ENCODE results near the gene TTC34.

DNA sequence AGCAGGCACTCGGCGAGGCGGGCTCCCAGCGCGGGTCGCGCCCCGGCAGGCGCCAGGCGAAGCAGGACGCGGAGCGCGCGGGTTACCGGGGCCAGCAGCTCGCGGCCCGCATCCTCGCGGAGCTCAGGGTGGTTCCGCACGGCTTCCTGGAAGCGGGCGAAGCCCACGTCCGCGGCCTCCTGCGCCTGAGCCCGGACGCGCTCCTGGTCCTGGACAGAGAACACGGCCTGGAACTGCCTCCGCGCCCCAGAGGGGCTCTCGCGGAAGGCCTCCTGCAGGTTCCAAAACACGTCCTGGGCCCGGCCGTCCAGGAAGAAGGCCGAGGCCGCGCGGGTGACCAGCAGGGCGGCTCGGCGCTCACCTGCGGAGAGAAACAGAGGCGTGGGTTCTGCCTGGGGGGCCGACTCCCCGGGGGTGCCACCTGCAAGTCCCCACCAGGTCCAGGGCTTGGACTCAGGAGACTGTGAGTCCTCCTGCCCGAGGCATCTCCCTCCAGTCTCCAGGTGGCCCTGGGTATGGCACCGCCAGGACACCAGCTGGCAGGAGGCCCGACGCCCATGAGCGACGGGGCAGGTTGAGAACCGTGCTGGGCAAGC lies 11.4 kb downstream of the TTC34 start:
- TF ChIP-seq NRF1 (conservative IDR thresholded peaks at IDR 0.05 in 1 of 2, IDR thresholded peaks at IDR 0.05 in 1 of 2) (no peak), CEBPB (tag; IDR thresholded peaks at IDR 0.05) (no peak), HDAC8 (tag; IDR thresholded peaks at IDR 0.05) (no peak), CHD2 (IDR thresholded peaks at IDR 0.05; ENCODE audit: low read depth, low read length) (no peak)
- TF ChIP-seq, protein P1, sequence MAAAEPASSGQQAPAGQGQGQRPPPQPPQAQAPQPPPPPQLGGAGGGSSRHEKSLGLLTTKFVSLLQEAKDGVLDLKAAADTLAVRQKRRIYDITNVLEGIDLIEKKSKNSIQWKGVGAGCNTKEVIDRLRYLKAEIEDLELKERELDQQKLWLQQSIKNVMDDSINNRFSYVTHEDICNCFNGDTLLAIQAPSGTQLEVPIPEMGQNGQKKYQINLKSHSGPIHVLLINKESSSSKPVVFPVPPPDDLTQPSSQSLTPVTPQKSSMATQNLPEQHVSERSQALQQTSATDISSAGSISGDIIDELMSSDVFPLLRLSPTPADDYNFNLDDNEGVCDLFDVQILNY (CRISPR knock-in tag; IDR thresholded peaks at IDR 0.05) = no peak
- TF ChIP-seq, protein P2, sequence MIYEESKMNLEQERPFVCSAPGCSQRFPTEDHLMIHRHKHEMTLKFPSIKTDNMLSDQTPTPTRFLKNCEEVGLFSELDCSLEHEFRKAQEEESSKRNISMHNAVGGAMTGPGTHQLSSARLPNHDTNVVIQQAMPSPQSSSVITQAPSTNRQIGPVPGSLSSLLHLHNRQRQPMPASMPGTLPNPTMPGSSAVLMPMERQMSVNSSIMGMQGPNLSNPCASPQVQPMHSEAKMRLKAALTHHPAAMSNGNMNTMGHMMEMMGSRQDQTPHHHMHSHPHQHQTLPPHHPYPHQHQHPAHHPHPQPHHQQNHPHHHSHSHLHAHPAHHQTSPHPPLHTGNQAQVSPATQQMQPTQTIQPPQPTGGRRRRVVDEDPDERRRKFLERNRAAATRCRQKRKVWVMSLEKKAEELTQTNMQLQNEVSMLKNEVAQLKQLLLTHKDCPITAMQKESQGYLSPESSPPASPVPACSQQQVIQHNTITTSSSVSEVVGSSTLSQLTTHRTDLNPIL (CRISPR knock-in tag; IDR thresholded peaks at IDR 0.05) = no peak
